Activated naive CD4-positive, alpha-beta T cell treated with Interleukin-2 at 50 U/mL for 16 hours (primary cell): ENCODE data around the gene C19orf33.

ENCODE experiments used
- DNase-seq: peaks from one replicate; pipeline ENCODE4 v3.0.0-alpha.2; 2020

The C19orf33 gene

GRCh38 chr19:38280030-38280921 lies 23.8 kb upstream of the C19orf33 start:
- DNase-seq: no peak

GRCh38 chr19:38281811-38282566 lies 22.1 kb upstream of the C19orf33 start:
- no peak for DNase-seq

- DNase-seq: no peak
Measured at GRCh38 chr19:38283271-38283670, 20.8 kb upstream of the C19orf33 start.

GRCh38 chr19:38284422-38284821 lies 19.6 kb upstream of the C19orf33 start:
- DNase-seq: no peak

- DNase-seq: no peak
Measured at GRCh38 chr19:38285567-38285966, 18.5 kb upstream of the C19orf33 start.

- DNase-seq: no peak
Measured at GRCh38 chr19:38287604-38288003, 16.4 kb upstream of the C19orf33 start.

GRCh38 chr19:38288123-38288855 lies 15.8 kb upstream of the C19orf33 start:
- DNase-seq: no peak

GRCh38 chr19:38289955-38290354 lies 14.1 kb upstream of the C19orf33 start:
- no peak for DNase-seq

- DNase-seq: no peak
Measured at GRCh38 chr19:38290631-38291147, 13.4 kb upstream of the C19orf33 start.

GRCh38 chr19:38291855-38292254 lies 12.2 kb upstream of the C19orf33 start:
- no peak for DNase-seq

GRCh38 chr19:38293281-38293680 lies 10.8 kb upstream of the C19orf33 start:
- DNase-seq: no peak

- DNase-seq: no peak
Measured at GRCh38 chr19:38294090-38294489, 10.0 kb upstream of the C19orf33 start.

GRCh38 chr19:38298821-38299680 lies 5.0 kb upstream of the C19orf33 start:
- DNase-seq: no peak

GRCh38 chr19:38304352-38304865 lies 358 bp downstream of the C19orf33 start:
- no peak for DNase-seq

- no peak for DNase-seq
Measured at GRCh38 chr19:38304866-38305429, 897 bp downstream of the C19orf33 start.

- no peak for DNase-seq
Measured at GRCh38 chr19:38306236-38306635, 2.2 kb downstream of the C19orf33 start.

GRCh38 chr19:38307076-38307475 lies 3.0 kb downstream of the C19orf33 start:
- no peak for DNase-seq

GRCh38 chr19:38307597-38307996 lies 3.5 kb downstream of the C19orf33 start:
- DNase-seq: no peak

GRCh38 chr19:38308006-38308766 lies 4.1 kb downstream of the C19orf33 start:
- DNase-seq: no peak

- DNase-seq: no peak
Measured at GRCh38 chr19:38308926-38309614, 5.0 kb downstream of the C19orf33 start.
